H1 (cell line): Measurements from ENCODE around the gene TRAF6. TPM values are rescaled to one million over a fixed set of nuclear protein-coding genes. Genes with fewer than 3 reads are reported as not detected.

Source experiments
- CTCF ChIA-PET: fragments of 300-600 bp; sonication (Branson Sonifier 250); formaldehyde crosslinking; loops from one replicate; lab custom pipeline; 2021; ENCODE audit not compliant: partially characterized antibody; lab: Charles Lee
- POLR2A ChIA-PET: fragments of 300-600 bp; sonication (Branson Sonifier 250); formaldehyde crosslinking; loops from one replicate; lab custom pipeline; 2021; ENCODE audit warnings: inconsistent platforms; ENCODE audit not compliant: partially characterized antibody; lab: Charles Lee
- DNase-seq, 2 experiments: peaks; one replicate each; pipeline versions ENCODE4 v3.0.0 to v3.0.0-alpha.2; 2010 to 2022; ENCODE audit warnings: low spot score in 2 of 2, low read depth in 1 of 2, mixed read lengths in 1 of 2
- FAIRE-seq: peaks from 2 replicates; lab custom pipeline; 2011; peaks lifted over from hg19 to GRCh38; lab: Jason Lieb, UNC
- H2AFZ ChIP-seq: 2 replicates; pipeline ENCODE4 v1.8.1; 2012; ENCODE audit warnings: low read length, inconsistent platforms
- H2AK5ac ChIP-seq: 2 replicates; pipeline ENCODE4 v1.6.1; 2013; ENCODE audit warnings: low read depth, low read length
- H2BK120ac ChIP-seq: replicated peaks from 2 replicates; pipeline ENCODE3; 2013; ENCODE audit warnings: low read depth, low read length, inconsistent platforms
- H2BK12ac ChIP-seq: 2 replicates; pipeline ENCODE4 v1.6.1; 2013; ENCODE audit warnings: low read depth, low read length
- H2BK15ac ChIP-seq: 2 replicates; pipeline ENCODE4 v1.6.1; 2013; ENCODE audit warnings: low read length
- H2BK20ac ChIP-seq: 2 replicates; pipeline ENCODE4 v1.6.1; 2013; ENCODE audit warnings: low read length
- H2BK5ac ChIP-seq: 2 replicates; pipeline ENCODE4 v1.6.1; 2013; ENCODE audit warnings: low read depth, low read length
- H3K14ac ChIP-seq: 2 replicates; pipeline ENCODE4 v1.6.1; 2013; ENCODE audit warnings: inconsistent platforms; ENCODE audit not compliant: insufficient read length
- H3K18ac ChIP-seq: 2 replicates; pipeline ENCODE4 v1.6.1; 2013; ENCODE audit warnings: low read length; ENCODE audit errors: extremely low read depth
- H3K23ac ChIP-seq: 2 replicates; pipeline ENCODE4 v1.6.1; 2013; ENCODE audit warnings: inconsistent platforms; ENCODE audit not compliant: insufficient read length
- H3K23me2 ChIP-seq: 2 replicates; pipeline ENCODE4 v1.6.1; 2013; ENCODE audit warnings: low read depth, low read length
- H3K27ac ChIP-seq: 2 replicates; pipeline ENCODE4 v1.6.1; 2011; ENCODE audit warnings: low read depth, low read length, inconsistent platforms
- H3K27me3 ChIP-seq, 4 experiments: replicated peaks in 1 of 4; 1 replicate in 1 of 4; 2 replicates in 3 of 4; pipeline versions ENCODE4 v1.6.1 to v1.8.1; 2011 to 2013; ENCODE audit warnings: low read length in 3 of 4, mild to moderate bottlenecking in 3 of 4, inconsistent platforms in 2 of 4, mixed read lengths in 2 of 4, moderate library complexity in 1 of 4; ENCODE audit not compliant: control insufficient read depth in 3 of 4, insufficient read depth in 3 of 4; ENCODE audit errors: extremely low read depth in 1 of 4
- H3K36me3 ChIP-seq, 4 experiments: 2 replicates each; pipeline versions ENCODE4 v1.6.1 to v1.8.1; 2011 to 2013; ENCODE audit warnings: mild to moderate bottlenecking in 4 of 4, low read length in 3 of 4, moderate library complexity in 2 of 4, control low read depth in 1 of 4, inconsistent platforms in 1 of 4; ENCODE audit not compliant: insufficient read depth in 4 of 4, control insufficient read depth in 2 of 4
- H3K4ac ChIP-seq: replicated peaks from 2 replicates; pipeline ENCODE3; 2013; ENCODE audit warnings: low read length, low read depth, mixed read lengths, inconsistent platforms; ENCODE audit not compliant: insufficient read length
- H3K4me1 ChIP-seq, 4 experiments: replicated peaks in 1 of 4; 1 replicate in 1 of 4; 2 replicates in 3 of 4; pipeline versions ENCODE4 v1.6.1 to v1.8.1; 2011 to 2013; ENCODE audit warnings: low read length in 3 of 4, inconsistent platforms in 2 of 4, mixed read lengths in 1 of 4; ENCODE audit not compliant: insufficient read depth in 4 of 4, control insufficient read depth in 3 of 4
- H3K4me2 ChIP-seq, 2 experiments: 2 replicates each; pipeline versions ENCODE4 v1.6.1 to v1.8.1; 2011 to 2013; ENCODE audit warnings: low read depth in 2 of 2, low read length in 2 of 2, control low read depth in 1 of 2, inconsistent platforms in 1 of 2, mild to moderate bottlenecking in 1 of 2; ENCODE audit not compliant: insufficient read depth in 1 of 2
- H3K4me3 ChIP-seq, 4 experiments: fragments of 200-600, 300-600 bp in 1 of 4; sonication (generic), shearing (Covaris generic), sonication (Bioruptor Twin) in 1 of 4; 2 replicates each; pipeline versions ENCODE4 v1.5.1 to v1.8.1; 2011 to 2016; ENCODE audit warnings: low read length in 4 of 4, low read depth in 3 of 4, control low read depth in 2 of 4, inconsistent platforms in 2 of 4, mild to moderate bottlenecking in 2 of 4, mixed read lengths in 1 of 4, moderate library complexity in 1 of 4; ENCODE audit not compliant: insufficient read depth in 2 of 4; ENCODE audit errors: extremely low read depth in 1 of 4
- H3K56ac ChIP-seq: replicated peaks from 2 replicates; pipeline ENCODE3; 2013; ENCODE audit warnings: low read depth, mild to moderate bottlenecking, mixed read lengths, low read length, inconsistent platforms; ENCODE audit not compliant: insufficient read length
- H3K79me1 ChIP-seq: 2 replicates; pipeline ENCODE4 v1.6.1; 2013; ENCODE audit warnings: low read depth, low read length, control low read depth
- H3K79me2 ChIP-seq, 2 experiments: 2 replicates each; pipeline versions ENCODE4 v1.6.1 to v1.8.1; 2012 to 2013; ENCODE audit warnings: low read length in 2 of 2, mild to moderate bottlenecking in 2 of 2, inconsistent platforms in 1 of 2; ENCODE audit not compliant: insufficient read depth in 2 of 2, control insufficient read depth in 1 of 2
- H3K9ac ChIP-seq, 4 experiments: replicated peaks in 1 of 4; 1 replicate in 1 of 4; 2 replicates in 3 of 4; pipeline versions ENCODE4 v1.6.1 to v1.8.1; 2011 to 2013; ENCODE audit warnings: low read depth in 3 of 4, low read length in 3 of 4, control low read depth in 2 of 4, mild to moderate bottlenecking in 2 of 4, moderate library complexity in 2 of 4, inconsistent platforms in 1 of 4; ENCODE audit errors: extremely low read depth in 1 of 4
- H3K9me3 ChIP-seq, 2 experiments: 2 replicates each; pipeline versions ENCODE4 v1.6.1 to v1.8.1; 2012 to 2013; ENCODE audit warnings: mild to moderate bottlenecking in 2 of 2, moderate library complexity in 2 of 2, control low read depth in 1 of 2, inconsistent platforms in 1 of 2, low read depth in 1 of 2, low read length in 1 of 2, mixed read lengths in 1 of 2; ENCODE audit not compliant: insufficient read depth in 2 of 2
- H4K20me1 ChIP-seq, 2 experiments: replicated peaks in 1 of 2; 2 replicates each; pipeline versions ENCODE3 to v1.8.1; 2011 to 2013; ENCODE audit warnings: inconsistent platforms in 2 of 2, low read length in 2 of 2, mild to moderate bottlenecking in 1 of 2; ENCODE audit not compliant: insufficient read depth in 2 of 2, control insufficient read depth in 1 of 2
- H4K5ac ChIP-seq: 2 replicates; pipeline ENCODE4 v1.6.1; 2013; ENCODE audit warnings: low read length, low read depth, mixed read lengths, inconsistent platforms; ENCODE audit not compliant: insufficient read length
- H4K8ac ChIP-seq: 2 replicates; pipeline ENCODE4 v1.8.0; 2013; ENCODE audit warnings: mild to moderate bottlenecking, moderate library complexity, low read length, inconsistent platforms; ENCODE audit not compliant: insufficient read depth; ENCODE audit errors: extremely low read depth
- H4K91ac ChIP-seq: replicated peaks from 2 replicates; pipeline ENCODE3; 2013; ENCODE audit warnings: low read length, mixed read lengths, inconsistent platforms; ENCODE audit not compliant: insufficient read length
- SAP30 ChIP-seq: fragments of 300-600 bp; sonication (generic); IDR thresholded peaks from 2 replicates; pipeline ENCODE4 v1.7.1; 2012; ENCODE audit warnings: low read length, moderate library complexity, mild to moderate bottlenecking, inconsistent platforms; ENCODE audit not compliant: insufficient read depth, insufficient replicate concordance
- WGBS, 2 experiments: shearing (Covaris generic) in 1 of 2; methylation state at CpG; one replicate each; pipeline versions ENCODE4 v1.1.6 to v1.1.7; 2013 to 2015; ENCODE audit warnings: low lambda C conversion rate in 2 of 2, mixed read lengths in 2 of 2, inconsistent platforms in 1 of 2, low coverage in 1 of 2, missing lambda C conversion rate in 1 of 2; ENCODE audit not compliant: insufficient replicate concordance in 2 of 2, insufficient coverage in 1 of 2, insufficient read length in 1 of 2; ENCODE audit errors: extremely low coverage in 1 of 2, missing lambda C conversion rate in 1 of 2; 5-methylcytosine and 5-hydroxymethylcytosine counted together
- polyA plus RNA-seq, 7 experiments: library from polyadenylated mRNA; depleted of rRNA in 3 of 7; stranded (reverse) in 5 of 7; unstranded in 2 of 7; fragments of >200 nt in 5 of 7; fragments of 200-250 nt in 2 of 7; gene quantifications; 1 replicate in 5 of 7; 2 replicates in 1 of 7; 4 replicates in 1 of 7; pipeline versions ENCODE4 v1.2.1 to v1.2.3, GENCODE V29; 2011 to 2013; ENCODE audit warnings: missing spikeins in 2 of 7, mixed read lengths in 2 of 7
- total RNA-seq: library from RNA; stranded (reverse); fragmentation: NEBNext Ultra II Directional; extraction: Animal tissue kit (Norgen Biotek cat#: 25700); gene quantifications from 2 replicates; pipeline ENCODE4 v1.2.1, GENCODE V29; 2021
- TF ChIP-seq, protein P1 (sequence below): IDR thresholded peaks from 2 replicates; pipeline ENCODE4 v1.6.1; 2011; ENCODE audit warnings: low read length, improper control_type of control experiment

TRAF6 gene
- total and polyA plus RNA-seq, 2 of the 8 experiments (the other 6 are each of a cell fraction or from before 2014, with no cell fraction given), result 4.6 to 8.8 TPM

DNA sequence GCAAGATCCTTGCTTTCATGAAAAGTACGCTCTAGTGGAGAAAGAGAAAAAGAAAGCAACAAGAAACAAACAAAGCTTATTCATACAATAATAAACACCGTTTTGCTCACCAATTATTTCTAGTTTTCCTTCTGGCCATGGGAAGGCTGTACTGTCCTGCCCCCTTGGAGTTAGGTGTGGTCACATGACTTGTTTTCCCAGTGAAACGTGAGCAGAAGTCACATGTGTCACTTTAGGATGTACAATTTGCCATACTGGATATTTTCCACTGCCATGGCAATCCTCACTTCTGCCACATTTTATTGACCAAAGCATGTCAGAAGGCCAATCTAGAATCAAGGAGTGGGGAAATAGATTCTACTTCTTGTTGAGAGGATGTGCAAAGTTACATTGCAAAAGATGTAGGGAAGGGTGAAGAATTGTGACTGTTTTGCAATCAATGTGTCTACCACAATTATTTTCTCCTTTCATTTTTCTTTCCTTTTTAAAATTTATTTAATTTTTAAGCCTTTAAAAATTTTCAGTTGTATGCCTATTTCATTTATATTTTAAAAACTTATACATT is 24.3 kb upstream of the TRAF6 start:
- 0 out of 2 replicates have a peak overlapping the region, but pooled peaks have one; percentile 41 for H2AFZ ChIP-seq
- H3K9me3 ChIP-seq, result no peaks in the 10 kb centered on the region
- FAIRE-seq (peak; percentile 28), DNase-seq (no peak)
- no peaks in the 10 kb centered on the region for H3K36me3 ChIP-seq
- no peak overlapping the region for H4K91ac ChIP-seq
- H3K23ac ChIP-seq, result no peak overlapping the region
- H3K4me3 ChIP-seq, result no peak overlapping the region
- no peak overlapping the region for H3K4me2 ChIP-seq
- H2BK12ac ChIP-seq, result no peak overlapping the region
- ChIA-PET CTCF (interaction anchor here (0.6 to 1.3 kb wide), 2 partner anchors 24 to 52 kb away, joined by 3 read pairs; partner anchors contain the start of gene TRAF6), POLR2A (no interaction called here)
- H3K18ac ChIP-seq, result no peak overlapping the region
- WGBS, 2 experiments, result 84% methylated on average over 3 of the region's 3 CpGs; no CpG with 5 or more reads in 1 of the 2 experiments
- peaks cover 0 to 1% (median 0%) of the 10 kb centered on the region in 4 experiments; a peak in 1 of 7 replicates for H3K27me3 ChIP-seq
- no peaks in the 10 kb centered on the region for H3K79me2 ChIP-seq
- no peak overlapping the region for H4K8ac ChIP-seq
- H2BK20ac ChIP-seq, result no peak overlapping the region
- no peak overlapping the region for H3K27ac ChIP-seq
- no peak overlapping the region for H2BK15ac ChIP-seq
- no peak overlapping the region for H3K4ac ChIP-seq
- no peaks in the 10 kb centered on the region for H4K20me1 ChIP-seq
- no peak overlapping the region for H3K14ac ChIP-seq
- no peaks in the 10 kb centered on the region for H3K4me1 ChIP-seq
- H3K79me1 ChIP-seq, result no peaks in the 10 kb centered on the region
- no peak overlapping the region for H2AK5ac ChIP-seq
- H3K23me2 ChIP-seq, result no peaks in the 10 kb centered on the region
- H4K5ac ChIP-seq, result no peak overlapping the region
- no peak overlapping the region for H3K9ac ChIP-seq
- H2BK120ac ChIP-seq, result no peak overlapping the region
- no peak for TF ChIP-seq SAP30
- TF ChIP-seq, protein P1, sequence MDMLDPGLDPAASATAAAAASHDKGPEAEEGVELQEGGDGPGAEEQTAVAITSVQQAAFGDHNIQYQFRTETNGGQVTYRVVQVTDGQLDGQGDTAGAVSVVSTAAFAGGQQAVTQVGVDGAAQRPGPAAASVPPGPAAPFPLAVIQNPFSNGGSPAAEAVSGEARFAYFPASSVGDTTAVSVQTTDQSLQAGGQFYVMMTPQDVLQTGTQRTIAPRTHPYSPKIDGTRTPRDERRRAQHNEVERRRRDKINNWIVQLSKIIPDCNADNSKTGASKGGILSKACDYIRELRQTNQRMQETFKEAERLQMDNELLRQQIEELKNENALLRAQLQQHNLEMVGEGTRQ, result 0 out of 2 replicates have a peak, but pooled peaks have one; percentile 14
- no peak overlapping the region for H2BK5ac ChIP-seq
- no peak overlapping the region for H3K56ac ChIP-seq
